Measurements from ENCODE around the gene GPR156. TPM values are rescaled to one million over a fixed set of nuclear protein-coding genes. Genes with fewer than 3 reads are reported as not detected.

Gene GPR156
- total RNA-seq, 1 donor from 2014 or later = 1.5 TPM

- Mint-ChIP-seq H3K4me1 (ENCODE audit: unreplicated experiment) (peaks cover 24% of the 10 kb centered on the region), H3K4me3 (no peak overlapping the region), H3K27ac (no peak overlapping the region), H3K27me3 (no peaks in the 10 kb centered on the region), H3K9me3 (no peaks in the 10 kb centered on the region), H3K36me3 (no peaks in the 10 kb centered on the region)
- DNase-seq (ENCODE audit: extremely low spot score, unreplicated experiment) = no peak
- no peak for TF ChIP-seq CTCF (conservative IDR thresholded peaks at IDR 0.05)
Measured at GRCh38 chr3:120173056-120173675, 111.9 kb downstream of the GPR156 start.

GRCh38 chr3:120172070-120172469 lies 113.0 kb downstream of the GPR156 start:
- no peaks in the 10 kb centered on the region for H3K27me3 Mint-ChIP-seq
- H3K9me3 Mint-ChIP-seq = no peaks in the 10 kb centered on the region
- peak; percentile 13 for DNase-seq (ENCODE audit: extremely low spot score, unreplicated experiment)
- no peak overlapping the region for H3K27ac Mint-ChIP-seq
- no peak overlapping the region for H3K4me3 Mint-ChIP-seq
- no peak for TF ChIP-seq CTCF (conservative IDR thresholded peaks at IDR 0.05)
- H3K36me3 Mint-ChIP-seq = no peaks in the 10 kb centered on the region
- H3K4me1 Mint-ChIP-seq (ENCODE audit: unreplicated experiment) = peaks cover 14% of the 10 kb centered on the region

DNA sequence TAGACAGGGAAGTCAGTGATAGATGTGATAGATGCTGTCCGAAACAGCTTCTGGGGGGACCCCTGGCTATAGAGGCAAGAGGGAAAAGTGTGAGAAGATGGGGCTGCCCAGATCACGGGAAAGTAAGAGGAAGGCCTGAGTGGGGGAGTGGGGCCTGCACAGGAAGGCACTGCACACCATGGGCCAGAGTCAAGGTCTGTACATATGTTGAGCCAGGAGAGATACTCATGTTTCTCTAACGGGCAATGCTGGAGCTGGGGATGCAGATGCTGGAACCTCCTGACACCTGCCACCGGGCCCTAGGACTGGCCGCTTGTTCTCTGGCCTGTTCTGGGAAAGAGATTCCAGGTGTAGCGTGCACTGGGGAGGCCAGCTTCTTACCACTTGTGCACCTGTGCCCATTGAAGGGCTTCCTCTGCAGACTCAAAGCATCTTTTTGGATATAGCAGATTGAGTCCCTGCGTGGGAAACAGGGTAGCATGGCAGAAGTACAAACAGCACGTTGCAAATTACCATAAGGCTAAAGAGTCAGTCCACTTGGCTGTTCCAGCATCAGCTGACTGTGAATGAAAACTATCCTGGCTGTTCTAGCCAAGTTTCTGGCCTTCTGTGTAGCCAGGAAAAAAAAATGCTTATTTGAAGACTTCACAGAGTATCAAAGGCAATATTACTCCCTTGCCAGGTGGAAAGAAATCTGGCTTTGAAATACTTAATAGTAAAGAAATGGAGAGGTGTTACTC lies 113.7 kb downstream of the GPR156 start:
- Mint-ChIP-seq H3K27ac (peak overlapping the region; percentile 25), H3K4me1 (ENCODE audit: unreplicated experiment) (peaks cover 9% of the 10 kb centered on the region)

GRCh38 chr3:120170223-120170622 lies 114.8 kb downstream of the GPR156 start:
- DNase-seq (ENCODE audit: extremely low spot score, unreplicated experiment) = no peak
- H3K4me1 Mint-ChIP-seq (ENCODE audit: unreplicated experiment) = peaks cover 9% of the 10 kb centered on the region
- H3K27me3 Mint-ChIP-seq = no peaks in the 10 kb centered on the region
- peak overlapping the region; percentile 45 for H3K27ac Mint-ChIP-seq
- no peak overlapping the region for H3K4me3 Mint-ChIP-seq
- H3K9me3 Mint-ChIP-seq = no peaks in the 10 kb centered on the region
- no peaks in the 10 kb centered on the region for H3K36me3 Mint-ChIP-seq
- TF ChIP-seq CTCF (conservative IDR thresholded peaks at IDR 0.05) = no peak

More for the DNA sequence above, 113.7 kb downstream of the GPR156 start:
- no peaks in the 10 kb centered on the region for H3K27me3 Mint-ChIP-seq
- no peaks in the 10 kb centered on the region for H3K36me3 Mint-ChIP-seq
- no peak for DNase-seq (ENCODE audit: extremely low spot score, unreplicated experiment)
- no peaks in the 10 kb centered on the region for H3K9me3 Mint-ChIP-seq
- no peak for TF ChIP-seq CTCF (conservative IDR thresholded peaks at IDR 0.05)
- no peak overlapping the region for H3K4me3 Mint-ChIP-seq

DNA sequence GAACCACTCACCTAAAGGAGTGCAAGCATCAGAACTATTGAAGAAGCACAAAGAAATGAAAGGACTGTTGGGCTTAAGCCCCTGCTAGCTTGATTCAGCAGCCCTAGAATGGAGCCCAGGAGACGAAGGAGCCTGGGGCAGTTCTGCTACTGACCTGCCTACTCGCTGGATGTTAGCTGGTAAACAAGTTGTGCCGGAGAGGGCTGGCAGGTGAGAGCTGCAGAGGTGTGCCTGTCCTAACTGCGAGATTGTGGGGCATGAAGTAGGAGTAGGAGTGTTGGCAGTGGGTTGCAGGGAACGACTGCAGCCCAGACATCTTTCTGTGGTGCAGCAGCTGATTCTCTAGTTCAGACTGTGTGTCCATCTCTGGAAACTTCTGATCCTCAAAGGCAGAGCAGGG lies 115.6 kb downstream of the GPR156 start:
- no peak for TF ChIP-seq CTCF (conservative IDR thresholded peaks at IDR 0.05)
- H3K36me3 Mint-ChIP-seq = no peaks in the 10 kb centered on the region
- H3K4me3 Mint-ChIP-seq = no peak overlapping the region
- no peaks in the 10 kb centered on the region for H3K9me3 Mint-ChIP-seq
- H3K4me1 Mint-ChIP-seq (ENCODE audit: unreplicated experiment) = peaks cover 9% of the 10 kb centered on the region
- H3K27ac Mint-ChIP-seq = no peak overlapping the region
- H3K27me3 Mint-ChIP-seq = no peaks in the 10 kb centered on the region
- DNase-seq (ENCODE audit: extremely low spot score, unreplicated experiment) = no peak

Measured in type B pancreatic cell (in vitro differentiated cells).